HG03064 (cell line): ENCODE measurements around the gene GAPT.

Experiments
- ATAC-seq: cut with Tn5 transposase; IDR thresholded peaks from one replicate; pipeline ENCODE4 v1.9.1; 2021; ENCODE audit warnings: low read depth; ENCODE audit not compliant: unreplicated experiment

Gene GAPT

DNA sequence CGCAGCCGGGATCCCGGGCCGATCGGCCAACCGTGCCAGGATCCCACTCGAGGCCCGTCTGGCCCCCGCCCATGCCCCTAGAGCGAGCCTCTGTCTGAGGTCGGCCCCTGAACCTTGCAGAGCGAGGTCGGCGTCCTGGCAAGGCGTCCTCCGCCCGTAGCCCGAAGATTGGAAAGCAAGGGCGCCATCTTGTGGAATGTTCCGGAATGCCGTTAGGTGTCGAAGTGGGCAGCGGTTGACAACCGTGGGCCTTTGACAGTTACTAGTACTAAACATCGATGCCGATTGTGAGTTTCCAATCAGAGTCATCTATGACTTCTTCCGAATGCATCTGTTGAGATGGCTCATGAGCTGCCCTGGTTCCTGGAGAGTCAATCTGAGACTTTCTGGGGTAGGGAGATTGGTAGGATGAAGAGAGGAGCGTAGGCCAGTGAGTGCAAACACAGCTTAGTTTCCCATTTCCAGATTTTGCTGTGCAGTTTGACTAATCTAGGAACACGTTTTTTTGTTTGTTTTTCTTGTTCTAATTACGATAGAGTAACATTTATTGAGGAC, 30.4 kb upstream of the GAPT start:
- peak; percentile 73 for ATAC-seq

DNA sequence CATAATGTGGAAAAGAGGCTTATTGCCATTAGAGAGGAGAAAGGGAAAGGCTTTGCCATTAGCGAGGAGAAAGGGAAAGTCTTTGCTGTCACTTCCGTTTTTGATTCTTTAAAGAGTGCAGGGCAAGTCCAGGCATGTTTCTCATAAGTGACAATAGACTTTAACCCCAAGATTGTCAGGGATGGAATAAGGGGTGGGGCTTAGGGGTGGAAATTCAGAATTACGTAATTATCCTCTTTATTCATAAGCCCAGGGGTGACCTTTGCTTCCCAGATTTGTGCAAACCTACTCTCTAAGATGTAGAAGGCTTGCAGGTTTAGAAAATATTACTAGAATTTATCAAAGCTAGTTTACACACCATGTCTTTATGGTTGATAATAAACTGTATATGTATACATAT, 29.1 kb upstream of the GAPT start:
- no peak for ATAC-seq

DNA sequence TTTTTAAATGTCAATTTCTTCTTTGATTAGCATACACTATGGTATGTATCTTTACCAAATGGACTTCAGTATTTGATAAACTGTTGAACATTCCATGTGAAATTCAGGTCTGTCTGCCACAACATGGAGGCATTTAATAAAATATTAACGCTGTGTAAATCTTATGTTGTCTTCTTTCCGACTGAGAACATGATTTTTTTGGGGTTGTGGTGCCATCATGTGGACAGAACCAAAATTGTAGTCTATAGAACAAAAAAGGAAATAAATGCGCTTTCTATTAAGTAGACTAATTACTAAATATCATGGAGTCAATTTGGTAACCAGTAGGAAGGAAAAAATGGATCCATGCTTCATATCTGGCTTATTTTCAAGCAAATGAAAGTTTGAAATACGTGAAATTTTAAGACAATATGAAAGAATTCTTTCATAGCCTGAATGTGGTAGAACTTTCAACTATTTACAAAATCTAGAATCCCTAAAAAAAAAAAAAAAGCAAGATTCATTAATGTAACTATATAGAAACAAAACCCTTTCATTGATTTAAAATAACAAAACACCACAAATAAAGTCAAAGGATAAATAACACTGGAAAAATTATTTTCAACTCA, 28.5 kb upstream of the GAPT start:
- ATAC-seq, result no peak

DNA sequence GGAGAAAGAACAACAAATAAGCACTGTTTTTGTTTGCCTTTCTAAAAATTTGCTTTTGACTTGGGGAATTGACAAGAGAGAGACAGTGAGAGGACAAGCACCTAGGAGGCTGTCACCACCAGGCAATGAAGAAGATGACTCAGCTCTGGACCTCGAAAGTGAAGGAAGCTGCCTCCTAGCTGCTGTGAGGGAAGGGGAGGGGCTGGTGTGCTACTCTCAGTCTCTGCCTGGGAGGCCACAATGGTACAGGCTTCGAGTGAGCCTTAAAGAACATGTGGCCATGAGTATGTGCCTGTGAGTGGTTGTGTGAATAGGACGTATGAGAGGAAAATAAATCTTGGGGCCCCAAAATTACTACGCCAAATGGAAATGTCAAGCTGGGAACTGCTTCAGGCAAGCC, 24.3 kb upstream of the GAPT start:
- peak; percentile 98 for ATAC-seq

DNA sequence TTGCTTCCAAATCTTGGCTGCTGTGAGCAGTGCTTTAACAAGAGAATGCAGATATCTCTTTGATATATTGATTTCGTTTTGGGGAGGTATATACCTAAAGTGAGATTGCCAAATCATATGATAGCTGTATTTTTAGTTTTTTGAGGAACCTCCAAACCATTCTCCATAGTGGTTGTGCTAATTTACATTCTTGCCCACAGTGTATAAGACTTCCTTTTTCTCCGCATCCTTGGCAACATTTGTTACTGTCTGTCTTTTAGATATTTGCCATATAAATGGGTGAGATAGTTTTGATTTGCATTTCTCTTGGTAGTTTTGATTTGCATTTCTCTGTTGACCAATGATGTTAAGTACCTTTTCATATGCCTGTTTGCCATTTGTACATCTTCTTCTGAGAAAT, 21.3 kb upstream of the GAPT start:
- ATAC-seq, result no peak

DNA sequence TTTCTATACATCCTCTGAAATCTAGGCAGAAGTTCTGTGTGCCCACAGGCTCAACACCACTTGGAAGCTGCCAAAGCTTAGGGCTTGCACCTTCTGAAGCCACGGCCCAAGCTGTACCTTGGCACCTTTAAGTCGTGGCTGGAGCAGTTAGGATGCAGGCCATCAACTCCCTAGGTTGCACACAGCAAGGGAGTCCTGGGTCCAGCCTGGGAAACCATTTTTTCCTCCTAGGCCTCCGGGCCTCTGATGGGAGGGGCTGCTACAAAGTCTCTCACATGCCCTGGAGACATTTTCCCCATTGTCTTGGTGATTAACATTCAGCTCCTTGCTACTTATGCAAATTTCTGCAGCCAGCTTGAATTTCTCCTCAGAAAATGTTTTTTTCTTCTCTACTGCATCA, 15.8 kb upstream of the GAPT start:
- ATAC-seq, result no peak

DNA sequence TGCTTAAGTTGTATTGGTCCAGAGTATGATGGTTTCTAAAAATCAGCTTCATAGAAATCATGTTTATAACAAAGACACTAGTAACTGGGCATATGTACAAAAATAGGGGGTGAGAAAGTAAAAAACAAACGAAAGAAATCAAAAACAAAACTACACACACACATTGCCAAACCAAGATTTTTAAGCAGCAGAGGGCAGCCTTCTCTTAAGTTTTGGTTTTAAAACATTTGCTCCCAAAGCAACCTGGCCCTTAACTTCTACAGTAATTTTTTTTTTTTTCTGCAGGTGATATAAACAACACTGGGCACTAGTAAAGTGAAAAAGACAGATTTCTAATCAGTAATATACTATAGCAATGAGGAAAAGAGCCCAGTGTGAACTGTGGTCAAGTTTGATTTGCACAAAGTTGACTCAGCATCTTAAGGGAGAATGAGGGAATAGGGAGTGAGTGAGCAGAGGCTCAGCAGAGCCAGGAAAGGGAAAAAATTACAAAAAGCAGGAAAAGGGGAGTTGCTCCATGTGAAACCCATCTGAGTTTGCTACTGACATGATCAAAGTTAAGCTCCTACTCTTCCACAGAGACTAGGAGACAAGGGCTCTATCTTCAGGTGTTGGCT, 13.4 kb upstream of the GAPT start:
- no peak for ATAC-seq

DNA sequence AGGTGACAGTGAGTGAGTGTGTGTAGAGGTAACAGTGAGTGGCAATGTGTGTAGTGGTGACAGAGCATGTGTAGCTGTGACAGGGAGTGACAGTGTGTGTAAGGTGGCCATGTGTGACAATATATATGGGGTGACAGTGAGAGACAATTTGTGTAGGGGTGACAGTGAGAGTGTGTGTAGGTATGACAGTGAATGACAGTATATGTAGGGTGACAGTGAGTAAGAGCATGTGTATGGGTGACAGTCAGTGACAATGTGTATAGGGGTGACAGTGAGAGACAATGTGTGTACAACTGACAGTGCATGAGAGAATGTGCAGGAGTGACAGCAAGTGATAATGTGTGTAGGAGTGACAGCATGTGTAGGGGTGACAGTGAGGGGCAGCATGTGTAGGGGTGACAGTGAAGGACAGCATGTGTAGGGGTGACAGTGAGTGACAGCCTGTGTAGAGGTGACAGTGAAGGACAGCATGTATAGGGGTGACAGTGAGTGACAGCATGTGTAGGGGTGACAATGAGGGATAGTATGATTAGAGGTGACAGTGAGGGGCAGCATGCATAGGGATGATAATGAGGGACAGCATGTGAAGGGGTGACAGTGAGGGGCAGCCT, 10.1 kb upstream of the GAPT start:
- no peak for ATAC-seq

DNA sequence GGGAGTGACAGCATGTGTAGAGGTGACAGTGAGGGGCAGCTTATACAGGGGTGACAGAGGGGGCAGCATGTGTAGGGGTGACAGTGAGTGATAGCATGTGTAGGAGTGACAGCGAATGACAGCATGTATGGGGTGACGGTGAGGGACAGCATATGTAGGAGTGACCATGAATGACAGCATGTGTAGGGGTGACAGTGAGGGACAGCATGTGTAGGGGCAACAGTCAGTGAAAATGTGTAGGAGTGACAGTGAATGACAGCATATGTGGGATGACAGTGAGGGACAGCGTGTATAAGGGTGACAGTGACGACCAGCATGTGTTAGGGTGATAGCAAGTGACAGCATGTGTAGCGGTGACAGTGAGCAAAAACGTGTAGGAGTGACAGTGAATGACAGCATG, 9.4 kb upstream of the GAPT start:
- ATAC-seq, result no peak

DNA sequence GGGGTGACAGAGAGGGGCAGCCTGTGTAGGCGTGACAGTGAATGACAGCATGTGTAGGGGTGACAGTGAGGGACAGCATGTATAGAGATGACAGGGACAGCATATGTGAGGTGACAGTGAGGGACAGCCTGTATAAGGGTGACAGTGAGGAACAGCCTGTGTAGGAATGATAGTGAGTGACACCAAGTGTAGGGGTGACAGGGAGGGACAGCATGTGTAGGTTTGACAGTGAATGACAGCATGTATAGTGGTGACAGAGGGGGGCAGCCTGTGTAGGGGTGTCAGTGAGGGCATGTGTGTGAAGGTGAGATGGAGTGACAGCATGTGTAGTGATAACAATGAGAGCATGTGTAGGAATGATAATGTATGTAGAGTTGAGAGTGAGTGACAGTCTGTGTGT, 8.7 kb upstream of the GAPT start:
- no peak for ATAC-seq

DNA sequence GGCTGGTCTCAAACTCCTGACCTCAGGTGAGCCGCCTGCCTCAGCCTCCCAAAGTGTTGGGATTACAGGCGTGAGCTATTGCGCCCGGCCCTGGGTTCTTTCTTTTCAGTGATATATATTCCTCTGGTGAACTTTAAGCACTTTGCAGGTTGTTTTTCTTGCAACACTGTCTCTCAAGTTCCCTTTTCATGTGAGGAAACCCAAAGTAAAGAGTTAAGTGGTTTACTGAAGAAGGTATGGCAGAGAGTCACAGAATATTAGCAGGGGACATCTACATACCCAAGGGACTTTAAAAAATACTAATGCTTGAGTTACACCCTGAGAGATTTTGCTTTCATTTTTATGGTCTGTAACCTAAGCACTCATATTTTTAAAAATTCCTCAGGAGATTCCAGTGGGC, 6.7 kb upstream of the GAPT start:
- ATAC-seq, result no peak

DNA sequence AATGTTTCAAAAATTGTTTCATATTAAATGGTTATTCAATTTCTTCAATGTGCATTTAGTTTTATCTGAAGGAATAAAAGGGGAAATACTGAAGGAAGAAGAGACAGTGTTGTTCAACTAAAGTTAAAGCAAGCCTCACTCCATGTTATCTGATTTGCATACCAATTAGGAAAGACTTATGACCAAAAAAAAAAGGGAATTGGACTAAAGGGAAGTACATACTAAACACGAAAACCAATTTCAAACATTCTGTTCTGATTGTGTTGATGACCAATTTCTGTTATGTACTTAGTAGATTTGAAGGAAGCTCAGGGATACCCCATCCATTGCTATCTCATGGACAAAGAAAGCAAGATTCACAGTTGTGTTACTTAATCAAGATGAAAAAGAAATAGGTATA, 4.9 kb upstream of the GAPT start:
- no peak for ATAC-seq

DNA sequence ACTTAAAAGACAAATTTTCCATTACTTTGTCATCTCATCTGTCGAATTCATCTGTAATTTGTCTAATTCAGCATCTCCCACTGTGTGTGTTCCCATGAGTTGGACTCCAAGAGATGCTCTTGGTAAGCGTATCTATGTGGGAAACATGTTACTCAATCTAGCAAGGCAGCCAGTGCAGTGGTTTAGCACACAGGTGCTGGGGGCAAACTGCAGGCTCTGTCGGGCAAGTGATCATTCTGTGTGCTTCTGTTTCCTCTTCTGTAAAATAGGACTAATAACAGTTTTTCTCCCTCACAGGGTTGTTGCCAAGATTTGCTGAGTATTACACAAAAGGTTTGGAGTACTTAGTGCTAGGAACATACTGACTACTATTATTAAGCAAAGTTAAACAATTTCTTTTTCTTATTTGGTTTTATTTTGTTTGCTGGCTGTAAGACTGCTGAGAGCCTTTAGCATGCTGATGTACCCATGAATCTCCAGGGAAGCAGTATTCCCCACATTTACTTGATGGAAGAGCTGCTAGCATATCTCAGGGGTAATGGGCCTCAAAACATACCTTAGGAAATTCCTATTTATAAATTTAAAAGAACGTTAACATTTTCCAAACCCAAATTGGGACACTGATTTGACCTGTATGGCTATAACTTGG, 709 bp upstream of the GAPT start:
- no peak for ATAC-seq

DNA sequence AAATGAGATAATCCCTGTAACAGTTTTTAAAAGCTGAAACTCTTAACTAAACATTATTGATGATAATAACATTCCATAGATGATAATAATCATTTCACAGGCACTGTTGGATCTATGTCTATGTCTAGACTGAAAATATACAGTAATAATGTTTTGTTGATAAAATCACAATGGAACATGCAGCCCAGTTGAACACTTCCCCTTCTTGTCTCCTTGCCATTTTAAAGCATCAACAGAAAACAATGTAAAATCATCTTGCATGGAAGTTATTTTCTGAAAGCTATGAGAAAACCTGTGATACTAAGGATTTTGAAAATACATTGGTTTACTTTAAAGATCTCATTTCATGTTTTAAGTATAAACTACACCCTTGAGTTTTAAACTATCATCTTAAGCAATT, 1.9 kb downstream of the GAPT start:
- ATAC-seq, result no peak

DNA sequence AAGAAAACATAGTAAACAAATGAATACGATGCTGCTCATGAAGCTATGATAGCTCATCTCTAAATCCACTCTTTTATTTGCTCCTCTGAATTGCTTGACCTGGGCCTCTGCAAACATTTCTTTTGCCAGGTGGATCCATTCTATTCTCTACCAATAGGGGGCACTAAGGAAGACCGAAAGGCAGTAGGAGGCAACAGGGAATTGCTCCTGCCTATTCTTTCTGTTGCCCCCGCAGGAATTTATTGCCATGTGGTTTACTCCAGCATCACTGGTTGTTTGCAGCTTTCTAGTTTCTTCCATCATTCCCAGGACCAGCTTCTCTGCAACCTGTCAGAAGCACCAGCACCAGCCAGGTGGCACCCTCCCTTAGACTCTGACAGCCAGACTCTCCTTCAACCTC, 5.3 kb downstream of the GAPT start:
- no peak for ATAC-seq

DNA sequence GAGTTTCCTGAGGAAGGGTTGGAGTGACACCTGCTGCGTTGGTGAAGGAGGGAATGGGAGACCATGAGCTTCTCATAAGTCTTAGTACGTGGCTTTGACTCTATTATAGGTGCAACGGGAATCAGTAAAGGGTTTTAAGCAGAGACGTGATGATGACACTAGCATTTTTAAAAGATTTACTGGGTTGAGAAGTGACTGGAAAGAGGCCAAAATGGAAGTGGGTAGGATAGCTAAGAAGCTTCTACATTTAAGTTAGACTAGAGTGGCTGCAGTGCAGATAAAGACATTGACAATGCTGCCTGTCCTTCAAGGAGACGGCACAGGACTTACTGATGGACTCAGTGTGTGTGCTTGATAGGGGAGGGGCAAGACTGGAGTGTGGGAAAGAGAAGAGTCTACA, 6.2 kb downstream of the GAPT start:
- no peak for ATAC-seq

DNA sequence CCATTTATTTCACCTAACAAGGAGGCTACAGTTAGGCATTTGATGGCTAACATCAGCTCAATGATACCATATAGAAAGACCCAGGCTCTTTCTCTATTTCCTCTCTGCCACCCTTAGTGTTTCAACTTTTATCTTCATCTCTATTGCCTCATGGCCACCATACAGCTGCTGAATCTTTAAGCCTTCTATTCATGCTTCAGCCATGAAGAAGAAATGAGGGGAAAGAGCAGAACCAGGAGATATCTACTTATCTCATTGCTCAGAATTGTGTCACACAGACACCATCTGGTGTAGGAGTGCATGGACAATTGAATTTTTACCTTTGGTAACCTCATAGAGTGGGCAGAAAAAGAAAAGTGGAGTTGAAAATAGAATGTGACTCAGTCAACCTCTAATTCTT, 6.7 kb downstream of the GAPT start:
- no peak for ATAC-seq

DNA sequence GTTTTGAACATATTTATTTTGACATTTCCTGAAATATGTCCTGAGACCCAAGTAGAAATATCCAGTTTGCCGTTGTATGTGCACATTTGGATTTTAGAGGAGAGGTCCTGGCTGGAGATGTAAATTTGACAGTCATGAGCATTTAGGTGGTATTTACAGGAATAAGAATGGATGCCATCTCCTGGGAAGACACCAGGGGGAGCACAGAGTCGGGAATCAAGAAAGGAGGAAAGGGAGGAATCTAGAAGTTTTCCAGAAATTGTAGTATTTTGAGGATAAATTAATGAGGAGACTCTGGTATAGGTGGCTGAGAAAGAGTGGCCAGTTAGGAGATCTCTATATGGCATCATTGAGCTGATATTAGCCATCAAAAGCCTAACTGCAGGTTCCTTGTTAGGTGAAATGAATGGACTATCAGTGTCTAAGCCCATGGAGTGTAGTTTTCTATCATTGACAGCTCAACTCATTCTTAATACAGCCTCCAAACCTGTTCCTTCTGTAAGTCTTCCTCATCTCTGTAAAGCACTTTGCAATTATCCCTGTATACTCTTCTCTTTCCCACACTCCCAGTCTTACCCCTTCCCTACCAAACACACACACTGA, 7.2 kb downstream of the GAPT start:
- no peak for ATAC-seq

DNA sequence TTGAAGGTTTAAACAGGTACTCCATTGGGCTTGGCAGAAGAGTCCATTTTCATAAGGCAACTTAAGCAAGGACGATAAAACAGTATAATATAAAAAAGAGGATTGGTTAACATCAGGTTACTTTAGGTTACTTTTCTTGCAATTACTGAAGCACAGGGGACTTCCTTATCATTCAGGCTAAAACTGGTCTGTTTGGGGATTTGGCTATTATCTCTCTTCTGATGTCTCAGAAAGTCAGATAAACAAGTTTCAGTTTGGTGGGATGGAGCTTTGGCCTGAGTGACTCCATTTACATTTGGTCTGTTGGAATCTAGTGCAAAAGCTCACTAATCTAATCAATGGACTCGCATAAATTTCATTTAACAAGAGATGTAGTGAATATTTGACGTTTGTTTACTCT, 8.0 kb downstream of the GAPT start:
- no peak for ATAC-seq

DNA sequence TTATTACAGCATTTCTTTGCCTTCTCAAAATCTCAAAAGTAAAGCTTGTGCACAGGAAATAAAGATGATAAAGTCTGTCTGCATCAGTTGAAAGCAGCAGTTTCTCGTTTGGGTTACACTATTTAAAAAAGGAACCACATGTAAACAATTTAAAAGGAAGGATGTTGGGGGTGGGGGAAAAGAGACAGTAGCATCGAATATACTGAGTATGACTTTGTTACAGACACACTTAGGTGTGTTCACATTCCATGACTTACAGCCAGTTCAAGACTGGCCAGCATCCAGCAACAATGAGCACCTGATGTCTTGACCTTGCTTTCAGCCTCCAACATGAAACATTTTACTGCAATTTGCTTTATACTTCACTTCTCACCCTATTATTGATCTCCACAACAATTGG, 8.7 kb downstream of the GAPT start:
- ATAC-seq, result no peak

DNA sequence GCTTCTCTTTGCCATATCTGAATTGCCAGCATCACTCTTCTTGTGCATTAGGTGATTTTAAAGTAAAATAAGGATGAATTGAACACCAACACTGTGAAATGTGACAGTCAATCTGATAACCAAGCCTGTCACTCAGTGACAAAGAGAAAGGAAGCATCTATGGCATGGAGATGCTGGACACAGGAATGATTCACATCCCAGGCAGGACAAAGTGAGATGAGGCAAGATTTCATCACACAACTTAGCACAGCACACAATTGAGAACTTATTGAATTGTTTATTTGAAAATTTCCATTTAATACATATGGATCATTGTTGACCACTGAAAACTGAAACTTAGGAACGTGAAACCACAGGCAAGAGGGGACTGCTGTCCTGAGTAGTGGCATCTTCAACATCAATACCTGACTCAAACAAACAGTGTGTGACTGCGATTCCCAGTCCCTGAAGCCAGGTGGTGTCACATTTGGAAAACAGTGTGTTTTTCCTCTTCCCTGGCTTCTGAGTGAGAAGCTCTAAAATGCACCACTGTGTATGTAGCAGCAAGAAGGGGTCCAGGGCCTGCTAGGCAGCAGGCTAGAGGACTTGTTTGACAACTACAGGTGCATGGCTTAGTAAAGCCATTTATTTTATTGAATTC, 10.7 kb downstream of the GAPT start:
- no peak for ATAC-seq
